GM21737 (cell line): ENCODE data around the gene KLK8.

Source experiments
- ATAC-seq: cut with Tn5 transposase; IDR thresholded peaks from one replicate; pipeline ENCODE4 v1.9.1; 2021; ENCODE audit warnings: mild to moderate bottlenecking, moderate library complexity; ENCODE audit not compliant: unreplicated experiment

Gene KLK8

GRCh38 chr19:50957587-50957986 lies 43.8 kb downstream of the KLK8 start:
- ATAC-seq = no peak

- ATAC-seq = no peak
Measured at GRCh38 chr19:50952910-50953309, 48.5 kb downstream of the KLK8 start, which contains the start of gene KLK5. Gene KLK5, minus strand, starts transcription at chr19:50953038. Its CDS starts 381 bp downstream, at chr19:50952657.

DNA sequence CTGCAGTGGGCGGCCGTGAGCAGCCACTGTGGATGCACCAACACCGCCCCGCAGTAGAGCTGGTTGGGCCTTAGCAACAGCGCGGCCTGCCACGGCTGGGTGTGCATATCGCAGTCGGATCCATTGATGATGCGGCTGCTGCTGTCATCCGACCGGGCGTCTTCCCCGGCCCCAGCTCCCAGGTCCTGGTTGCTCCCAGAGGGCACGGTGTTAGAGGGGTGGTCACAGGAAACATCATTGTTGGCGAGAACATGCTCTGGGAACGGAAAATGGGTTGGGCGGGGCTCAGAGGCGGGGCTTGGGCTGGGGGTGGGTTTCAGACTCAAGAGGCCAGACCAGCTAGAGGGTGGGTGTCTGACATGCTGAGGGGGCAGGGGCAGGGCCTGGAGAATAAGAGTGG lies 51.5 kb downstream of the KLK8 start:
- no peak for ATAC-seq

GRCh38 chr19:50947123-50947522 lies 54.3 kb downstream of the KLK8 start:
- no peak for ATAC-seq
